Upper lobe of left lung (tissue), 4 donors: ENCODE measurements around the gene GAR1.

Experiments used
- CTCF ChIP-seq, 6 experiments: fragments of 450-650 bp in 4 of 6; fragments of 200-600 bp in 2 of 6; sonication (generic) in 2 of 6; IDR thresholded peaks; one replicate each; pipeline ENCODE4 v1.5.1; 2016 to 2019; ENCODE audit warnings: antibody characterized with exemption in 6 of 6
- POLR2A ChIP-seq, 4 donors: fragments of 450-650 bp; IDR thresholded peaks; one replicate each; pipeline ENCODE4 v1.5.1; 2016 to 2017; ENCODE audit warnings: antibody characterized with exemption in 4 of 4, mild to moderate bottlenecking in 2 of 4
- POLR2AphosphoS5 ChIP-seq, 2 donors: sonication (generic); formaldehyde crosslinking; IDR thresholded peaks; one replicate each; pipeline ENCODE4 v1.5.1; 2017; ENCODE audit warnings: antibody characterized with exemption in 2 of 2

- TF ChIP-seq CTCF (IDR thresholded peaks at IDR 0.05), result no peak
- no peak for TF ChIP-seq POLR2A (IDR thresholded peaks at IDR 0.05)
- TF ChIP-seq POLR2AphosphoS5 (IDR thresholded peaks at IDR 0.05), result no peak
These were observed 58.4 kb downstream of the GAR1 start for GRCh38 chr4:109873791-109874514.
